HL-60 (cell line): ENCODE data around the gene AKAP8L.

Experiments
- GABPA ChIP-seq: IDR thresholded peaks from 2 replicates; pipeline ENCODE4 v1.6.1; 2012; ENCODE audit warnings: low read depth
- POLR2AphosphoS5 ChIP-seq: IDR thresholded peaks from 2 replicates; pipeline ENCODE4 v1.6.1; 2012; ENCODE audit warnings: low read depth
- SPI1 ChIP-seq: IDR thresholded peaks from 2 replicates; pipeline ENCODE4 v1.6.1; 2012; ENCODE audit warnings: low read depth, mild to moderate bottlenecking, borderline replicate concordance
- TF ChIP-seq, protein P1 (sequence below): IDR thresholded peaks from one replicate; pipeline ENCODE4 v1.5.1; 2011; ENCODE audit warnings: low read length, control low read depth, inconsistent platforms; ENCODE audit not compliant: insufficient read depth
- TF ChIP-seq, protein P2 (sequence below): IDR thresholded peaks from 2 replicates; pipeline ENCODE4 v1.6.1; 2012; ENCODE audit warnings: low read depth; ENCODE audit not compliant: insufficient replicate concordance

DNA sequence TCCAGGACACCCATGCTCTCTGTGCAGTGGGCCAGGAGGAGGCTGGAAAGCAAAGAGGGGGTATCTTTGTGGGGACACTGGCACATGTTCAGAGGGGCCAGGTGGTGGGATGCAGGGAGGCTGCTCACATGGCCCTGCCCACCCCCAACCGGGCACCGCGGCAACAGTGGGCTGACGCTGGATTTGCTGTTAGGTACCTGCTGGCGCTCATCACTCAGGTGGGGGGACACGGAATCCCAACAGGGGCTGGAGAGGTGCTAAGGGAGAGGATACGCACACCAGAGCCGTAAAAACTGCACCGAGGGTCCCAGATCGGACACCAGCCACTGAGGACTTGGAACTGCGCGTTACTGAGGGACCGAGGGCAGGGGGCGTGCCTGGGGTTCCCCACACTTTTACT lies 19.2 kb downstream of the AKAP8L start:
- TF ChIP-seq, protein P1, sequence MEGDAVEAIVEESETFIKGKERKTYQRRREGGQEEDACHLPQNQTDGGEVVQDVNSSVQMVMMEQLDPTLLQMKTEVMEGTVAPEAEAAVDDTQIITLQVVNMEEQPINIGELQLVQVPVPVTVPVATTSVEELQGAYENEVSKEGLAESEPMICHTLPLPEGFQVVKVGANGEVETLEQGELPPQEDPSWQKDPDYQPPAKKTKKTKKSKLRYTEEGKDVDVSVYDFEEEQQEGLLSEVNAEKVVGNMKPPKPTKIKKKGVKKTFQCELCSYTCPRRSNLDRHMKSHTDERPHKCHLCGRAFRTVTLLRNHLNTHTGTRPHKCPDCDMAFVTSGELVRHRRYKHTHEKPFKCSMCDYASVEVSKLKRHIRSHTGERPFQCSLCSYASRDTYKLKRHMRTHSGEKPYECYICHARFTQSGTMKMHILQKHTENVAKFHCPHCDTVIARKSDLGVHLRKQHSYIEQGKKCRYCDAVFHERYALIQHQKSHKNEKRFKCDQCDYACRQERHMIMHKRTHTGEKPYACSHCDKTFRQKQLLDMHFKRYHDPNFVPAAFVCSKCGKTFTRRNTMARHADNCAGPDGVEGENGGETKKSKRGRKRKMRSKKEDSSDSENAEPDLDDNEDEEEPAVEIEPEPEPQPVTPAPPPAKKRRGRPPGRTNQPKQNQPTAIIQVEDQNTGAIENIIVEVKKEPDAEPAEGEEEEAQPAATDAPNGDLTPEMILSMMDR = no peak
- no peak for TF ChIP-seq GABPA
- TF ChIP-seq, protein P2, sequence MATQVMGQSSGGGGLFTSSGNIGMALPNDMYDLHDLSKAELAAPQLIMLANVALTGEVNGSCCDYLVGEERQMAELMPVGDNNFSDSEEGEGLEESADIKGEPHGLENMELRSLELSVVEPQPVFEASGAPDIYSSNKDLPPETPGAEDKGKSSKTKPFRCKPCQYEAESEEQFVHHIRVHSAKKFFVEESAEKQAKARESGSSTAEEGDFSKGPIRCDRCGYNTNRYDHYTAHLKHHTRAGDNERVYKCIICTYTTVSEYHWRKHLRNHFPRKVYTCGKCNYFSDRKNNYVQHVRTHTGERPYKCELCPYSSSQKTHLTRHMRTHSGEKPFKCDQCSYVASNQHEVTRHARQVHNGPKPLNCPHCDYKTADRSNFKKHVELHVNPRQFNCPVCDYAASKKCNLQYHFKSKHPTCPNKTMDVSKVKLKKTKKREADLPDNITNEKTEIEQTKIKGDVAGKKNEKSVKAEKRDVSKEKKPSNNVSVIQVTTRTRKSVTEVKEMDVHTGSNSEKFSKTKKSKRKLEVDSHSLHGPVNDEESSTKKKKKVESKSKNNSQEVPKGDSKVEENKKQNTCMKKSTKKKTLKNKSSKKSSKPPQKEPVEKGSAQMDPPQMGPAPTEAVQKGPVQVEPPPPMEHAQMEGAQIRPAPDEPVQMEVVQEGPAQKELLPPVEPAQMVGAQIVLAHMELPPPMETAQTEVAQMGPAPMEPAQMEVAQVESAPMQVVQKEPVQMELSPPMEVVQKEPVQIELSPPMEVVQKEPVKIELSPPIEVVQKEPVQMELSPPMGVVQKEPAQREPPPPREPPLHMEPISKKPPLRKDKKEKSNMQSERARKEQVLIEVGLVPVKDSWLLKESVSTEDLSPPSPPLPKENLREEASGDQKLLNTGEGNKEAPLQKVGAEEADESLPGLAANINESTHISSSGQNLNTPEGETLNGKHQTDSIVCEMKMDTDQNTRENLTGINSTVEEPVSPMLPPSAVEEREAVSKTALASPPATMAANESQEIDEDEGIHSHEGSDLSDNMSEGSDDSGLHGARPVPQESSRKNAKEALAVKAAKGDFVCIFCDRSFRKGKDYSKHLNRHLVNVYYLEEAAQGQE = no peak
- no peak for TF ChIP-seq SPI1
- TF ChIP-seq POLR2AphosphoS5 = no peak
